Pancreas (tissue), 10 donors: ENCODE data around the gene ACOX2. TPM values are rescaled to one million over a fixed set of nuclear protein-coding genes. Genes with fewer than 3 reads are reported as not detected.
A peak's percentile ranks its signal among the peaks of the same experiment; 100 is the strongest.

Source experiments
- ATAC-seq, 4 donors: fragments of 200-7000 bp; cut with Tn5 transposase; one replicate each; pipeline versions ENCODE4 v1.8.0 to v1.9.1; 2020; ENCODE audit warnings: mild to moderate bottlenecking in 4 of 4, moderate library complexity in 4 of 4
- DNase-seq, 6 donors: peaks; one replicate each; pipeline ENCODE4 v3.0.0-alpha.2; 2020
- FAIRE-seq: peaks from 2 replicates; lab custom pipeline; 2012; peaks lifted over from hg19 to GRCh38; lab: Jason Lieb, UNC
- H3K27ac ChIP-seq, 4 donors: fragments of 200-600 bp; sonication (generic); 1 replicate in 3 of 4; 2 replicates in 1 of 4; pipeline versions ENCODE4 v1.5.0 to v1.8.0; 2020
- H3K27me3 ChIP-seq, 4 donors: fragments of 200-600 bp; one replicate each; pipeline ENCODE4 v1.8.0; 2021
- H3K36me3 ChIP-seq, 3 donors: fragments of 200-600 bp; sonication (generic) in 1 of 3; one replicate each; pipeline versions ENCODE4 v1.5.0 to v1.8.0; 2020 to 2021
- H3K4me1 ChIP-seq, 3 donors: fragments of 200-600 bp; one replicate each; pipeline ENCODE4 v1.8.0; 2021
- H3K4me3 ChIP-seq, 4 donors: fragments of 200-600 bp; sonication (generic) in 2 of 4; one replicate each; pipeline versions ENCODE4 v1.5.0 to v1.8.0; 2020 to 2021
- H3K9me3 ChIP-seq, 4 donors: fragments of 200-600 bp; one replicate each; pipeline ENCODE4 v1.8.0; 2021
- WGBS, 2 donors: extraction: QIAGEN DNeasy Blood & Tissue Kit; methylation state at CpG; one replicate each; pipeline ENCODE4 v1.1.7; 2013; 5-methylcytosine and 5-hydroxymethylcytosine counted together
- intact Hi-C, 3 donors: fragments of 100-400 bp; cut with DNase I; formaldehyde crosslinking; loops; one replicate each; pipeline versions ENCODE4 v1.11.1 to v1.14.2; 2022
- polyA plus RNA-seq, 2 donors: library from polyadenylated mRNA; stranded (reverse); fragments of 200-250 nt; gene quantifications; one replicate each; pipeline ENCODE4 v1.2.3, GENCODE V29; 2013
- total RNA-seq, 6 donors: library from RNA; stranded (reverse); fragmentation: NEBNext Ultra II Directional in 4 of 6; extraction: Animal tissue kit (Norgen Biotek cat#: 25700) in 4 of 6; gene quantifications; one replicate each; pipeline versions ENCODE4 v1.2.1 to v1.2.4, GENCODE V29; 2021 to 2023
- TF ChIP-seq, protein P1 (sequence below), 4 donors: fragments of 200-600 bp; sonication (generic) in 3 of 4; IDR thresholded peaks; one replicate each; pipeline versions ENCODE4 v1.5.0 to v1.8.0; 2021; ENCODE audit warnings: antibody characterized with exemption in 4 of 4
- donor health status: healthy with polysubstance abuse.
- donor health status: DM: no; HTN: no; CAD: no; lungs with moderate emphysema.
- donor health status: DM: no; HTN: no; CAD: no.
- donor health status: control.
- donor health status: control.
- donor health status: Bipolar disorder and iron deficiency.
- donor health status: DM: yes; HTN: yes; CAD: no.
- donor health status: DM: no; HTN: no; CAD: no.
- donor health status: DM: no; HTN: no; CAD: no.
- donor health status: DM: yes; HTN: yes; CAD: no.

Gene ACOX2
- total and polyA plus RNA-seq, 8 donors = 1.3 to 13.3 (median 8.3) TPM

DNA sequence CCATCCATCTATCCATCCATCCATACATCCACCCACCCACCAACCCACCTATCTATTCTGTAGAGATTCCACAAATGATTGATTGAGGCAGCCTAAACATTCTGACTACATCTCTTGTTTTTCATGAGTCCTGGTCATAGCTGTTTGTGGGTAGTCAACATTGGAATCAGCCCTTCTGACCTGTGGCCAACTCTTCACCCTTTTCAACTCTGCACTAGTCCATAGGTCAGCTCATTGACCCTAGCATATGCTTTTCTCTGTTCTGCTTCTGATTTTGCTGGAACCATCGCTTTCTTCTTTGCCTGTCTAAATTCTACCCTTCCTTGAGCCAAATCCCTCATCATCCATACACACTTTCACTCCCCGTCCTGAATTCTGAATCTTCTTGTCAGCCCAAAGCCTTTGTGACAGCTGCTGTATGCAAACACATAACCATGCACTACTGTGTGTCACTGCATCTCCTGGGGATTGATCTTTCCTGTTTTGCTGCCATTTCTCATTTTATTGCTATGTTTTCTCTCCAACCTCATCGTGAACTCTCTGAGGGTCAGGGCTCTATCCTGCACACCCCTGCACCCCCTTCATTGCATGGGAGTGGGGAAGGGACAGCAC lies 61.9 kb downstream of the ACOX2 start:
- no peak overlapping the region for H3K27ac ChIP-seq
- FAIRE-seq (no peak), DNase-seq (no peak), ATAC-seq (no peak)
- H3K4me3 ChIP-seq = no peak overlapping the region
- TF ChIP-seq, protein P1, sequence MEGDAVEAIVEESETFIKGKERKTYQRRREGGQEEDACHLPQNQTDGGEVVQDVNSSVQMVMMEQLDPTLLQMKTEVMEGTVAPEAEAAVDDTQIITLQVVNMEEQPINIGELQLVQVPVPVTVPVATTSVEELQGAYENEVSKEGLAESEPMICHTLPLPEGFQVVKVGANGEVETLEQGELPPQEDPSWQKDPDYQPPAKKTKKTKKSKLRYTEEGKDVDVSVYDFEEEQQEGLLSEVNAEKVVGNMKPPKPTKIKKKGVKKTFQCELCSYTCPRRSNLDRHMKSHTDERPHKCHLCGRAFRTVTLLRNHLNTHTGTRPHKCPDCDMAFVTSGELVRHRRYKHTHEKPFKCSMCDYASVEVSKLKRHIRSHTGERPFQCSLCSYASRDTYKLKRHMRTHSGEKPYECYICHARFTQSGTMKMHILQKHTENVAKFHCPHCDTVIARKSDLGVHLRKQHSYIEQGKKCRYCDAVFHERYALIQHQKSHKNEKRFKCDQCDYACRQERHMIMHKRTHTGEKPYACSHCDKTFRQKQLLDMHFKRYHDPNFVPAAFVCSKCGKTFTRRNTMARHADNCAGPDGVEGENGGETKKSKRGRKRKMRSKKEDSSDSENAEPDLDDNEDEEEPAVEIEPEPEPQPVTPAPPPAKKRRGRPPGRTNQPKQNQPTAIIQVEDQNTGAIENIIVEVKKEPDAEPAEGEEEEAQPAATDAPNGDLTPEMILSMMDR (IDR thresholded peaks at IDR 0.05) = no peak
- H3K9me3 ChIP-seq = no peaks in the 10 kb centered on the region
- 78 to 83% methylated on average over 3 of the region's 3 CpGs for WGBS, 2 donors
- no peaks in the 10 kb centered on the region for H3K27me3 ChIP-seq
- no peaks in the 10 kb centered on the region for H3K36me3 ChIP-seq
- H3K4me1 ChIP-seq = peaks cover 12 to 20% (median 13%) of the 10 kb centered on the region in 3 donors
- intact Hi-C loops = no loop called here

DNA sequence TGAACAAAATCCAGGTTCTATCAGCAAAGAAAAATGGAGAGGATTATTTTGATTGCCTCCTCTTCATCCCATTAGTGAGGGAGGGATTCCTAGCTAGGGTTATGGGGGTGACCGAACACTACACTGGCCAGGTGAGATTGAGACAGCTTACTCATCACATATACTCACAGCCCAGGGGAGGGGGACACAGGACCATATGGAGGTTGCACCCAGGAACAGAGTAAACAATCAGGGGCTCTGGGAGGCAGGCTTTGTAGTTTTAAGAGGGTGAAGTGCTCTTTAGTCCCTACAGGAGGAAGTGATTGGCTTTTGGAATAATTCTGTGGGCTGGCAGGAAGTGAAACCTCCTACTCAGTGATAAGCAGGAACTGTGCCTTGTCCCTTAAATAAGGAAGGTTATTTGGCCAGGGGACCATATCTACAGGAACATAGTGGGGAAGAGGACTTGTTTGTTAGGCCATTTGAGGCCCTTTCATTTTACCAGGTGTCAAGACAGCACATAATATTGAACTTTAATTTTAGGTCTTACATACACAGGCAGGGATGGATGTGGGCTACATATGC lies 62.6 kb downstream of the ACOX2 start:
- FAIRE-seq (no peak), ATAC-seq (peak in 1 of 4 donors; percentile 21), DNase-seq (no peak)
- Histone ChIP-seq H3K4me3 (no peak overlapping the region), H3K36me3 (no peaks in the 10 kb centered on the region), H3K9me3 (no peaks in the 10 kb centered on the region), H3K4me1 (peaks cover 12 to 20% (median 13%) of the 10 kb centered on the region in 3 donors), H3K27ac (no peak overlapping the region), H3K27me3 (no peaks in the 10 kb centered on the region)
- intact Hi-C loops = no loop called here
- TF ChIP-seq, protein P1 (IDR thresholded peaks at IDR 0.05) = no peak
- 94 to 95% methylated on average over 1 of the region's 1 CpG for WGBS, 2 donors

DNA sequence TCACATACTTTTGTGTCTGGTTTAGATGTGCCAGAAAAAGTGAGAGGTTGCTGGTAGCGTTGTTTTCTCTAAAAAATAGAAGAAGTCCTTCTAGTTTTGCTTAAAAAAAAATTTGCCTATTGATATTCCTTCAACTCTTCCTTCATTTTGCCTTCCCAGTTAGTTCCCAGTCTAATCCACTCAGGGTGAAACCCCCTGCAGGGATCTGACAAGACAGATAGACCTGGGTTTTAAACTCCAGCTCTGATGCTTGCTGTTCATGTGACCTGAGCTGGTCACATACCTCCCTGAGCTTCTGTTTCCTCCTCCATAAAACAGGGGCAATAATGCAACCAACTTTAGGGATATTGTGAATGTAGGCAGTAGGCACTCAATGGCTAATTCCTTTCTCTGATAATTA lies 63.7 kb downstream of the ACOX2 start:
- no peaks in the 10 kb centered on the region for H3K36me3 ChIP-seq
- DNase-seq (no peak), FAIRE-seq (no peak), ATAC-seq (no peak)
- H3K4me3 ChIP-seq = no peak overlapping the region
- TF ChIP-seq, protein P1 (IDR thresholded peaks at IDR 0.05) = no peak
- no peak overlapping the region for H3K27ac ChIP-seq
- peaks cover 12 to 20% (median 13%) of the 10 kb centered on the region in 3 donors for H3K4me1 ChIP-seq
- intact Hi-C loops = no loop called here
- 100% methylated on average over 1 of the region's 1 CpG for WGBS, 2 donors
- no peaks in the 10 kb centered on the region for H3K27me3 ChIP-seq
- no peaks in the 10 kb centered on the region for H3K9me3 ChIP-seq

DNA sequence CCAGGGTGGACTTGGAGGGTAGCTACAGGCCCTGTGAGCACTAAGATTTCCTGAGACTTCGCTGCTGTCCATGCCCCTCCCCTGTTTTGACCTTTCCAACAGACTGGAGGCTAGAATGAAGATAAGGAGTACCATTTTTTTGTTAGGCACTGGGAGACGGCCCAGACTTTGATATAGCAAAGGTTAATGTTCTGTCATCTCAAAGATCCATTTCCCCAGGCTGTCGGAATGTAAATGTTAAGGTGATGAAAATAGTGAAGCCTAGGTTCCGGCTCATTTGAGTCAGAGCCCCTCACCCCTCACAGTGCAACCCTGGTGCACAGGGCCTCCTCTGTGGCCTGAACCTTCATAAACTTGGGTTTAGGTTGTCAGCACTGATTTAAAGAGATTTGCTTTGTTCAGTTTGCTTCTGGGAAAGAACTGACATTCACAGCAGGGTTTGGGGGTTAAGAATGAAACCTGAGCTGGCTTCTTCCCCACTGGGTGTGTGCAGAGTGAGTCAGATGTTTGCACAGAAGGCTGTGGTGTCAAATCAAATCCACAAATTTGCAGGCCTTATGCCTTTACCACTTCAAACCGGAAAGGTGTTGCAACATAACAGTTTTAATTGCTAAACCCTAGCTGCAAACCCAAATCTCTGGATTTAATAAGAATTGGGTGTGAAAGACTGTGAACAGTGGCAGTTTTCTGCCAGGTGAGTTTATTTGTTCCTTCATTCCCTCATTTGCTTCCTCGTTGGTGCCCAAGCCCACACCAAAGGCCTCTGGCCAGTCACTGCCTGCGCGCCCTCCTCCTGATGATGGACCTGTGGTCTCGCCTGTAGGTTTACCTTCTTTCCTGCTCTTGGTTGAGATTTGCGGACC lies 65.7 kb downstream of the ACOX2 start:
- Histone ChIP-seq H3K9me3 (no peaks in the 10 kb centered on the region), H3K27ac (peak overlapping the region; percentile 33 to 76 (median 64)), H3K4me1 (peaks cover 12 to 20% (median 13%) of the 10 kb centered on the region in 3 donors), H3K27me3 (no peaks in the 10 kb centered on the region), H3K4me3 (no peak overlapping the region), H3K36me3 (no peaks in the 10 kb centered on the region)
- no peak for FAIRE-seq
- peak; percentile 93 to 98 (median 98) for ATAC-seq
- intact Hi-C loops = no loop called here
- DNase-seq = peak in 3 of 6 donors; percentile 56 to 72 (median 58)
- TF ChIP-seq, protein P1 (IDR thresholded peaks at IDR 0.05) = no peak
- WGBS, 2 donors = 46 to 54% methylated on average over 10 of the region's 10 CpGs
